GM19397 (cell line): Measurements from ENCODE around the gene COMT.
"Not testable (repeated sequence)": the region's sequence is repeated elsewhere in the genome, so short reads cannot be mapped to it uniquely, and the experiment has no call there.

Experiments
- ATAC-seq: cut with Tn5 transposase; IDR thresholded peaks from one replicate; pipeline ENCODE4 v1.9.1; 2021; ENCODE audit warnings: mild to moderate bottlenecking, moderate library complexity; ENCODE audit not compliant: unreplicated experiment

Gene COMT

DNA sequence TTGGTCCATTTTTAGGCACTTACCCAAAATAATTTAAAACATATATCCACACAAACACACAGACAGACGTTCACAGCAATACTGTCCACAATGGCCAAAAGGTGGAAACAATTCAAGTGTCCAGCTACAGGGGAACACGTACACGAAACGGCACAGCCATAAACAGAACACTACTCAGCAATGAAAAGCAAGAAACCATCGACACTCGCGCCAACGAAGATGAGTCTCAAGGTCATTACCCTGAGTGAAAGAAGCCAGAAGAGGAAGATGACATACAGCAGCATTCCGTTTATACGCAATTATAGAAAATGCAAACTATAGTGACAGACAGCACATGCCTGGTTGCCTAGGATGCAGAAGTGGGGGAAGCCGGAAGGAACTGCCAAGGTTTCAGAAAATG, 13.4 kb upstream of the COMT start:
- no peak for ATAC-seq

DNA sequence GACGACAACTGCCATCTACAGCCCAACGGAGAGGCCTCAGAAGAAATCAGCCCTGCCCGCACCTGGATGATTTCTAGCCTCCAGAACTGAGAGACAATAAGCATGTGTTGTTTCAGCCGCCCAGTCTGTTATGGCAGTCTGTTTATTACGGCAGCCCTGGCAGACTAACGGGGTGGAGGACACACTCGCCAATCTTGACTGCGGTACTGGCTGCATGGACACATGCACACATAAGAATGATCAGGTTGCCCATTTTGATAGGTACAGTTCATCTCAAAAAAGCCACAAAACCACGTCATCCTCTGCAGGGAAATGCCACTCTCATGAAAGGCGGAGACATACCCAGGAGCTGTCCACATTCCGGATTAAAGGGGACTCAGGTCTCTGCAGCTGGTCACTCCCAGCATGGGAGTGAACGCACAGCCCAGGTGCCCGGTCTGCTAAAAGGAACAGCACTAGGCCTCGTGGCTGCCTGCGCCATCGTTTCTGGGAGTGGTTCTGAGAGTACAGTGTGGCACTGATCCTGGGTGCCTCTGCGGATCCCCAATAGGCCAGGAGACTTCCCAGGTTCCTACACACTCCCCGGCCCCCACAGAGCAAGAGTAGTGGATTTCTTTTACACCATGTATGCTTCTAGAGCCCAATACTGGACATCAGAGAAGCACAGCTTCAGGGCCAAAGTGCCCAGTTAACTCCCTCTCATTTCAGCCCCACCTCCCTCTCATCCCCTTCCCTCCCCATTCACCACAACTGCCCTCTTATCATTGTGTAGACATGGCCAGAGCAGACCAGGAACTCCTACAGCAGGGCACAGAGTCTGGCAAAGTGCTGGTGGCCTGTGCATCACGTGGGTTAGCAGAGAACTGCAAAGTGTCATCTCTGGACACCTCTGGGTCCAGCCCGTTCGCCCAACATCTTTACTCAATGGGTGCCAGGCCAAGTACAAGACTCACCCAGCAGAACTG, 11.7 kb upstream of the COMT start:
- ATAC-seq: no peak

DNA sequence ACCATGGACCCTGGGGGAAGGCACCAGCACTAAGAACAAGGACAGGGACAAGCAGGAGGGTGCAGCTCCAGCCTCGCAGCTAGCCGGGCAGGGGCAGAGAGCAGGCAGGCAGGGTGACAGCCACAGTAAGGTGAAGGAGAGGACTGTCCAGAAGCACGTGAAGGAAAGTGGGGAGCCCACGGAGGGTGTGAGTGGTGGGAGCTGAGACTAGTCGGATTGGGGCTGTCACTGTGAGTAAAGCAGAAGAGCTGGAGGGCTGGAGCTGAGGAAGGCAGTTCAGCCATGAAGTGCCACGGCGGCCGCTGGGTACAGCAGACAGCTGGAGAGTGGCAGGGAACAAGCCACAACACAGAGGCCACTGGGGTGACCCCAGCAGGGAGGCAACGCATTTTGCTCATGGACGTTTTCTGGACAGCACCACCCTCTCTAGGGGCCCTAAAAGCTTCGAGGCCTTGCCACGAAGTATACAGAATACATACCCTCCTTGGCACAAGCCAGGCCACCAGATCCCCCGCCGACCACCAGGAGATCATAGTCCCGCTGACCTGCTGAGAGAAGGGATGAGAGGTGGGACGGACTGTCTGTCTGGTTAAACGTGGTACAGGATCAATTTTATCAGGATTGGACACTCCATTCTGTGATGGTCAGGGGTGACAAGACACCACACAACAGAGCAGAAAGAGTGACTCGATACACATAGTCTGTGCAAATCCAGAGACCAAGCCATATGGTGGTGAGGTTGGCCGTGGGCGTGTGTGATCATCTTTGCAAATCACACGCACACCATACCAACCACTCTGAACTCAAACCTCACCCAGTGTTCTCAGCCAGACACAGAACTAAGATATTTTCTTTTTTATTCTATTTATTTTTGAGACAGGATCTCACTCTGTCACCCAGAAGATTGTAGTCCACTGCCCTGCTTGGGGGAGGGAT, 10.8 kb upstream of the COMT start:
- no peak for ATAC-seq

DNA sequence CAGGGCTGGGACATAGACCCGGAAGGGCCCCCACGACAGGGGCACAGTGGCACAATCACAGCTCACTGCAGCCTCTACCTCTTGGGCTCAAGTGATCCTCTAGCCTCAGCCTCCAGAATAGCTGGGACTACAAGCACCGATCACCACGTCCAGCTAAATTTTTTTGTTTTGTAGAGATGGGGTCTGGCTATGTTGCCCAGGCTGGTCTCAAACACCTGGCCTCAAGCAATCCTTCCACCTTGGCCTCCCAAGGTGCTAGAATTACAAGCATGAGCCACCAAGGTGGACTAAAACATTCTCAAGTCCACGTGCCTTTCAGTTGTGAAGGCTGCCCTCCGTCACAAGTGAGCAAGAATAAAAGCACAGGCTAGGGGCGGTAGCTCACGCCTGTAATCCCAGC, 10.1 kb upstream of the COMT start:
- no peak for ATAC-seq

DNA sequence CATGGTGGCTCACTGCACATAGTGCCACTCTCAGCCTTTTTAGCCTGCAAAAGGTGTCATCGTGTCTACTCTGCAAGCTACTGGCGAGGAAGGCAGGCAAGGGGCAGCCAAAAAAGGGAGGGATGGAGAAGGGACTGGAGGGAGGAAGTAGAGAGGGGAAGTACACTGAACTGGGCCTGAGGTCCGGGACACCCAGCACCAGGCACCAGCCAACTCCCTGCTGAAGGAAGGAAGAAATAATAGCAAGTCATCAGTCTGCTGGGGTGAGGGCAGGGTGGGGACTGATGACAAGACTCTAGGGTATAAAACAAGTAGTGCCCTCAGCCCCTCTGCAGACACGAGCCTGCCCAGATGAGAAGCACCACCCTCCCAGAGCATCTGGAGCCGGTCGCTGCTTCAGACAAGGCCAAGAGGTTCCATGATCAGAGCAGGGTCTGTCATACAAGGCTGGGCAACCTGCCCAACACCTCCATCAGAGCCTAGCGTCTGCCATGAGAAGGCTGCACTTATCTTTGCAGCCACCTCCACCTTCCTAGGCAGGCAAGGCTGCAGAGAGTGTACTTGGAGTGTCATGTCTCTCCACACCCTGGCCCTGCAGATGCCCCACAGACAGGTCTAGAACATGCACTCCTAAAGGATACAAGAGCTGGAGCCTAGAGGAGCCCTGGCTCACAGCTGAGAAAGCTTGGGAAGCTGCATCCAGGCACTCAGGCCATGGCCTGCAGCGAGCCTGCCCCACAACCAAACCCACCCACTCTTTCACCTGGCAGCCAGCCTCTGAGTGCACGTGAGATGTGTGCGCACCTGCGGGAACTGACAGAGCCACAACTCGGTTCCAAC, 9.0 kb upstream of the COMT start:
- no peak for ATAC-seq

DNA sequence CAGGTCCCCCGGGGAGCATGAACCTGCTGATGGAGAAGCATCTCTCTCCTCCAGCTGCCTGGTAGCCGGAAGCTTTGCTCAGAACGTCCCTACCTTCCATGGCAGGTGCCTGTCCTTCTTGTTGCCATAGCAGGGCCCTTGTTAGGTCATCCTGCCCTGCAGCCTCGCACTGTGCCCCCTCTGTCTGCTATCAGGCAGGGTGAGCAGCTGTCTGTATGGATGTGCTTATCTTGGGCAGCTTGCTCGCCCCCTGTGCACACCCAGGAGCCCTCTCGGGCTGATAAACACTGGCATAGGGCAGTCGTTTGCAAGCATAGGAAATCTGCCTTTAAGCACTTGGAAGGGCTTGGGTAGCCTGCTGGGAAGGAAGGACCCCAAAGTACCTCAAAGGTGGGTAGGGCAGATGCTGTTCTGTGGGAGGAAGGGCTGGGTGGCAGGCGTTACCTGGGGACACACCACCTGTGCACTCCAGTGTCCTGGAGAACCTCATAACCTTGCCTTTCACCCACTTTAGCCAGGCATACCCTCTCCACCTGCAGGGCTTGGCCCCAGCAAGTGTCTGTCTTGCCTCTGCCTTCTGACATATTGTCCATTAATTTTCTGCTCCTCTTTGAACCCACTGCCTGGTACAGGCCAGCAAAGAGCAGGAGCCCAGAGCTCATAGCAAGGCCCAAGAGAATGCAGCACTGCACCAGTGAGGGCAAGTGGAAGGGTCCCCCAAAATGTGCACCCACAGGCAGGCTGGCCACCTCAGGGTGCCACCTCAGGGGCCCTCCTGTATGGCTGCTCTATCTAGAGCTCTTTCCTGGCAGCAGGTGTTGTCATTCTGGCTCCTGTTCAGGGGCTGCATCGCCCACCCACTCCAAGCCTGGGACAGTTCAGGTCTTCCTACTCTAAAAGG, 8.0 kb upstream of the COMT start:
- no peak for ATAC-seq

DNA sequence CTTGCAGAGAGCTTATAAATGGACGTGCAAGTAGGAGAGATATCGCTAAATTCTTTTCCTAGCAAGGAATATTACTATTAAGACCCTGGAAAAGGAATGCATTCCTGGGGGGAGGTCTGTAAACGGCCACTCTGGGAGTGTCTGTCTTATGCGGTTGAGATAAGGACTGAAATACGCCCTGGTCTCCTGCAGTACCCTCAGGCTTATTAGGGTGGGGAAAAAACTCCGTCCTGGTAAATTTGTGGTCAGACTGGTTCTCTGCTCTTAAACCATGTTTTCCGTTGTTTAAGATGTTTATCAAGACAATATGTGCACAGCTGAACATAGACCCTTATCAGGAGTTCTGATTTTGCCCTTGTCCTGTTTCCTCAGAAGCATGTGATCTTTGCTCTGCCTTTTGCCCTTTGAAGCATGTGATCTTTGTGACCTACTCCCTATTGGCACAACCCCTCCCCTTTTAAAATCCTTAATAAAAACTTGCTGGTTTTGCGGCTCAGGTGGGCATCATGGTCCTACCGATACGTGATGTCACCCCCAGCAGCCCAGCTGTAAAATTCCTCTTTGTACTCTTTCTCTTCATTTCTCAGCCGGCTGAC, 6.4 kb upstream of the COMT start:
- not testable (repeated sequence) for ATAC-seq

DNA sequence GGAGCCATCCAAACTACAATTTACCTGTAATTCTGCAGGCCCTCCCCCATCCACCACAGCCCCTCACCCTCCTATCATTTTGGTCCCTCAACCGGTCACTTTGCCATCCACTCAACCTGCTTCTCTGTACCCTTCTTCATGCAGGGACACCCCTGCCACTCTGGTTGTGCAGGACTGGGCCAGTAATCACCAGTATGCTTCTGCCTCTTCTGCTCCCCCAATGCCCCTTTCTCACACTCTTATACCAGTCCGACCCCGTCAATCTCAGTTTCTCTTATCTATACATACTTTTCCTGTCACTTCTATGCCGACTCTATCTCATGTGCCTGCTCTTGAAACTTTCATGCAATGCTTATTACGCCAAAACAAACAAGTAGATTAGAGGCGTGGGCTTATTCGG, 5.1 kb upstream of the COMT start:
- ATAC-seq: no peak

DNA sequence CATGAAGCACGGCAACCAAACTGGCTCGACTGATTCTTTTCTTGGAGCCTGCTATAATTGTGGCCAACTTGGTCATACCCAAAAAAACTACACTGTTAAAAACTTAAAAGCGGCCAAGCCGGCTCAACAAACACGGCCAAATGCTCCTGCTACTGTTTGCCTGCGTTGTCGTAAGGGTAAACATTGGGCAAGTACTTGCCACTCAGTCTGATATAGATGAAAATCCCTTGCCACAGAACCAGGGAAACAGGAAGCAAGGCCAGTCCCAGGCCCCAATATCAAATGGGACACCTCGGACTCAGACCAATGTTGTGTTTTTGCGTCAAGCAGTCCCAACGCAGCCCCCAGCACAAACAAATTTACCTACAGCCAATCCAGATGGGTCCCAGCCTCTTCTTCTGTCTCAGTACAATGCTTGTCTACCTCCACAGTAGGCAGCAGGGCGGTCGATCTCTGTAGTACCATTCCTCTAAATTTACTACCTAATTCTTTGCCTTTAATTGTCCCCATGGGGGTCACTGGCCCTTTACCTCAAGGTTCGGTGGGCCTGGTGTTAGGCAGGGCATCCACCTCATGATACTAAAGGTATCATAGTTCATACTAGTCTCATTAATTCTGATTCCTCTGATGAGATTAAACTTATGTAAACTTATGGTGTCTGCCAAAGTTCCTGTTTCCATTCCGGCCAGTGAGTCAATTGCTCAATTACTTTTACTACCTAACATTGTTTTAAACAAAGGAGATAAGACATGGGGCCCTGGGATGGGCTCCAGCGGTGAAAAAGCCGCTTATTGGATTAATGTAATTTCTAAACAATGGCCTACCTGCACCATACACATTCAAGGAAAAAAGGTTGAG, 3.7 kb upstream of the COMT start:
- no peak for ATAC-seq

DNA sequence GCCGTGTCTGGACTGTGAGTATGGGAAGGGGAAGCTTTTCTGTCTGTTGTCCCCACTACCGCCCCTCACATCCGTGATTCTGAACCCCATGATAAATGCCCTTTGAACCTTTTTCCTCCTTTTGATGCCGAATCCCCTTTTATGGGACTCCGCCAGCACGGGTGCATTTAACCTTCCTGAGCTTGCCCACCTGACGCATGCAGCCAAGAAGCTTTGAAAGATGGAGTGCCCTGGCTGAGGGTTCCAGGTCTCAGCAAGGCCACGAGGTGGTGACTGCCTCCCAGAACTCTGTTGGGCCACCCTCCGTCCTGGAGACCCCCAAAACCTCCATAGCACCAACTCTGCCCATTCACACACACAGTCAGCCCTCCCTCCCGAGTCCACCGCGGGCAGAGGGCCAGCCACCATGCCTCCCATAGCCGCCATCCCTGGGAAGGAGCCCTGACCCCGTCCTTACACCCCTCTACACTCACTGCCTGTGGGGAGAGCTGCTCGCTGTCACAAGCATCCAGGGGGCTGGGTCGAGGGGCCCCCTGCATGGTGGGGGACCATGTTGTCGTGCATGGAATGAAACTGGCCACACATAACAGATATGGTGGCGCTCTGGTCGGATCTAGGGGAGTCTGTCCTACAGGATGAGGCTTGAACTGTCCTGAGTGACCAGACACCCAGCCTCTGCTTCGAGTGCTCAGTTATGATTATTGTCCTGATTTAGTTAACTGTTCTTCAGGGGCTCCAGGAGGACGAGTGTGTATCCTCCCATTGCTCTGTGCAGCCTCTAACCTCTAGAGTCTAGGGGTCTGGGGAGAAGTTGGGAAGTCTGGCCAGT, 822 bp upstream of the COMT start:
- no peak for ATAC-seq

DNA sequence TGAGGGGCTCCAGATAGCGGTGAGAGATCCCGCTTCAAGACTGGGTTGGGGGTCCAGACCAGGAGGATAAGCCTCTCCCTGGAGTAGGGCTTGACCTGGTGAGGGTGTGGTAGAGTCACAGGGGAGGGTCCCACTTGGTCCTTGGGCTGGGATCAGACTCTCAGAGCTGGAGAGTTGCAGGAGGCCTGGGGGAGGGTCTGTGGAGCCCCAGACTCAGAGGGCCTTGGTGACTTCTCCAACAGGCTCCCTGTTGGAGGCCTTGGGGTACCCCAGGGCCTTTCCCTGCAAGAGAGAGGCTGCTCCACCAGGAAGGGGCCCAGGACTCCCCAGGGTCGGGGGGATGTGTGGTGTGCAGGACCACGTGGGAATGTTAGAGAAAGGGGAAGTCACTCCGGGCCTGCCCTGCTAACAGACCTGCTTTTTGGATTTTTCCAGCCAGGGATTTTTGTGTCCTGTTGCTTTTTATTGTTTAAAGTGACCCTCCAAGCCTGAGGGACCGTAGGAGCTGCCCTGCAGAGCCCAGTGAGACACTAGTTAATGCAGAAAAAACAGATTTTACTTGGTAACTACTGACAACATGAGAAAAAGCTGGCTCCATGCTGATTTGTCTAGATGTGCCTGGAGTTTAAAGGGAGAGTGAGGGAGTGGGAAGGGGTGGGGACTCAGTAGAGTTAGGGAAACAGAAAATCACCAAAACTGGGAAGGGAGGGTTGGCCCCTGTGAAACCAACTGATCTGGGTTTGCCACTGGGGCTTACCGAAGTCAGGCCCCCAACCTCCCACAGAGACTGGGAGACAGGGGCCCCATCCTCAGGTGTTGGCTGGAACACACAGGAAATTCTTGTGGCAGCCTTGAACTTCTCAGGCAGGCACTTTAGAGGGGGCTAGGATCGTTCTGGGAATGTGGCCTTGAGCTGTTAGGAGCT, 847 bp downstream of the COMT start:
- no peak for ATAC-seq

DNA sequence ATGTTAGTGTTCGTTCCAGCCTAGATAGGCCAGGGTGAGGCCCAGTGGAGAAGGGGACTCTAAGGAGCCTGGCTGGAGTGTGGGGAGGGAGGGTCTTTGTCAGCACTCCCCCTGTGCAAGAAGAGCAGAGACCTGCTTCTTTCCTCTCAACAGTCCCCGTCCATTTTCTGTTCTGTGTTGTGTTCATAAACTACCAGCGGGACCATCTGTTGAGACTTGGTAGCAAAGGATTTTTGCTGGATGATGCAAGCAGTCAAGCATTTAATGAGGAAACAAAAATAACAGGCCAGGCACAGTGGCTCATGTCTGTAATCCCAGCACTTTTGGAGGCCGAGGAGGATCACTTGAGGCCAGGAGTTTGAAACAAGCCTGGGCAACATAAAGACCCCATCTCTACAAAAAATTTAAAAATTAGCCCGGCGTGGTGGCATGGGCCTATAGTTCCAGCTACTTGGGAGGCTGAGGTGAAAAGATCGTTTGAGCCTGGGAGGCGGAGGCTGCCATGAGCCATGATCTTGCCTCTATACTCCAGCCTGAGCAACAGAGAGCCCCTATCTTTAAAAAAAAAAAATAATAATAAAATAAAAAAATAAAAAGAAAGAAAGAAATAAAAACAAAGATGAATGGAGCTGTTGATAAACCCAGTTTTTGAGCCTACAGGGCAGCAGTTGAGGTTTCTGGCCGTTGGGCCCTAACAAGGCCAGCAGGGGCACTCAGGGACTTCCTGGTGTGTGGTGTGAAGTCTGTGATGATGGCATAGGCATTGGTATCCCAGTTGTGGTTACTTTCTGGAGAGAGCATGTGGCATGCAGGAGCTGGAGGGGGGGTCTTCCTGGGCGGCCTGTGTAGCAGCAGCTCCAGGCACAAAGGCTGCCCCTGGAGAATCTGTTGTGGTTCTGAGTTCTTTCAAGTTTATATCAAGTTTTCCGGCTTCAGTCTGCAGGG, 1.8 kb downstream of the COMT start:
- no peak for ATAC-seq

DNA sequence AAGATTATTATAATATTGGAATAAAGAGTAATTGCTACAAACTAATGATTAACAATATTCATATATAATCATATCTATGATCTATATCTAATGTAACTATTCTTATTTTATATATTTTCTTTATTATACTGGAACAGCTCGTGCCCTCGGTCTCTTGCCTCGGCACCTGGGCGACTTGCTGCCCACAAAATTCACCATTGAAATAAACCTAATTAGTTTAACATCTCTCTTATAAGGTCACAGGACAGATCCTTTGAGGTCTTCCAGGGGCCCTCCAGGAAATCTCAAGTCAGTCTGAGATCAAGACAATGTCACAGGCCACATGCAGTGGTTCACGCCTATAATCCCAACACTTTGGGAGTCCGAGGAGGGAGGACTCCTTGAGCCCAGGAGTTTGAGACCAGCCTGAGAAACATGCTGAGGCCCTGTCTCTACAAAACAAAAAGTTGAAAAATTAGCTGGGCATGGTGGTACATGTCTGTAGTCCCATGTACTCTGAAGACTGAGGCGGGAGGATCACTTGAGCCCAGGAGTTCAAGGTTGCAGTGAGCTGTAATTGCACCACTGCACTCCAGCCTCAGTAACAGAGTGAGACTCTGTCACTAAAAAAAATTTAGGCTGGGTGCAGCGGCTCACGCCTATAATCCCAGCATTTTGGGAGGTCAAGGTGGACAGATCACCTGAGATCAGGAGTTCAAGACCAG, 6.6 kb downstream of the COMT start:
- ATAC-seq: no peak

DNA sequence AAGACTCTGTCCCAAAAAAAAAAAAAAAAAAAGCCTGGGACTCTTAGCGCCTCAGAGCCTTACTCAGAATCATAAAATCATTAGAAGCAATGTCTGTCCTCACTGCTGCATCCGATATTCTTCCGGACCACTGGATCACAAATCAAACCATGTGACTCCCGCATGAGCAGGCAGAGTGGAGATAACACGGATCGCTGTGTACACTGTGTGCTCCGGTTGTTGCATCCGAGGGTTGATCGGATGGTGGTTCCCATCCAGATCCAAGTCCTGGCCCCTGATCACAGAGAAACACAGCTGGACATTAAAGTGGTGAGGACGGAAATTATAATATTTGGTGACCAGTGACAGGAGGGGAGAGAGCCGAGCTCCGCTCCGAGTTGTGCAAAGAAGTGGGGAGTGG, 9.8 kb downstream of the COMT start:
- no peak for ATAC-seq
